Stimulated activated CD4-positive, alpha-beta T cell treated with anti-CD3 and anti-CD28 coated beads, Interleukin-4, amount 100 ng/mL, for 48 hours (primary cell): Measurements from ENCODE around the gene FOXM1.
A peak's percentile ranks its signal among the peaks of the same experiment; 100 is the strongest.

Source experiments
- DNase-seq, 2 donors: peaks; one replicate each; pipeline ENCODE4 v3.0.0-alpha.2; 2020; ENCODE audit warnings: low read depth in 2 of 2

Gene FOXM1, protein sequence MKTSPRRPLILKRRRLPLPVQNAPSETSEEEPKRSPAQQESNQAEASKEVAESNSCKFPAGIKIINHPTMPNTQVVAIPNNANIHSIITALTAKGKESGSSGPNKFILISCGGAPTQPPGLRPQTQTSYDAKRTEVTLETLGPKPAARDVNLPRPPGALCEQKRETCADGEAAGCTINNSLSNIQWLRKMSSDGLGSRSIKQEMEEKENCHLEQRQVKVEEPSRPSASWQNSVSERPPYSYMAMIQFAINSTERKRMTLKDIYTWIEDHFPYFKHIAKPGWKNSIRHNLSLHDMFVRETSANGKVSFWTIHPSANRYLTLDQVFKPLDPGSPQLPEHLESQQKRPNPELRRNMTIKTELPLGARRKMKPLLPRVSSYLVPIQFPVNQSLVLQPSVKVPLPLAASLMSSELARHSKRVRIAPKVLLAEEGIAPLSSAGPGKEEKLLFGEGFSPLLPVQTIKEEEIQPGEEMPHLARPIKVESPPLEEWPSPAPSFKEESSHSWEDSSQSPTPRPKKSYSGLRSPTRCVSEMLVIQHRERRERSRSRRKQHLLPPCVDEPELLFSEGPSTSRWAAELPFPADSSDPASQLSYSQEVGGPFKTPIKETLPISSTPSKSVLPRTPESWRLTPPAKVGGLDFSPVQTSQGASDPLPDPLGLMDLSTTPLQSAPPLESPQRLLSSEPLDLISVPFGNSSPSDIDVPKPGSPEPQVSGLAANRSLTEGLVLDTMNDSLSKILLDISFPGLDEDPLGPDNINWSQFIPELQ

GRCh38 chr12:2877047-2877952 is at the start of gene FOXM1, which contains the start of gene RHNO1:
TSS of gene FOXM1 (minus strand) at chr12:2877174. CDS start at chr12:2874478, 2,696 bp downstream.
TSS of gene RHNO1 (plus strand) at chr12:2877223. CDS start at chr12:2885367, 8,144 bp downstream.
- DNase-seq = peak; percentile 79 to 81

DNA sequence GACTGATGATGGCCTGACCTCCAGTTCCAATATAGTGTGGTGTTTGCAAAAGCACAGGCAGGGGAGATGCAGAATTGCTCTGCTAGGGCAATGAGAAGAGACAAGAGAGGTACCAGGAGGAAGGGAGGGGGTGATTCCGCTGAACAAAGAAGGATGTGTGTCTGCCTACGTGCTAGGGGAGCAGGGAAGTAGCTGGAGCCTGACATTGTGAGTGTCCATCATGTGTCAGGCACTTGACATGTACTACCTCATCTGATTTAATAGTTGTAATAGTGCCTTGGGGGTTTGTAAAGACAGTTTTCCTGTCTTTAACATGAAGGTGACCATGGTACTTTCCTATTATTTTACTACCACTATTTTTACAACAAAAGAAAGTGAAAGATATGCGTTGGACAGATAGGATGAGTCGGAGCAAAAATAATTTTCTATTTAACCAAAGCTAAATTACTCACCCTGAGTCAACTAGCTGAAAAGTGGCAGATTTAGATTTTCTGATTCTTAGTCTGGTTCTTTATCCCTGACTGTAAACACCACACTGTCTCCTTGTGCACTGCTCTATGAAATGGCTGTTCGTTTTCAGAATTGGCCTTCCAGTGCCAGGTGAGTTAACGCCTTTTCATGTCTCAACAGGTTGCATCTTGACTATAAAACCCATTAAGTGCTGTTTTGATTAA is 48.5 kb upstream of the FOXM1 start:
- no peak for DNase-seq

- DNase-seq = no peak
Observed at GRCh38 chr12:2924019-2924418, 47.0 kb upstream of the FOXM1 start.

- no peak for DNase-seq
Observed at GRCh38 chr12:2923057-2923456, 46.1 kb upstream of the FOXM1 start.

DNA sequence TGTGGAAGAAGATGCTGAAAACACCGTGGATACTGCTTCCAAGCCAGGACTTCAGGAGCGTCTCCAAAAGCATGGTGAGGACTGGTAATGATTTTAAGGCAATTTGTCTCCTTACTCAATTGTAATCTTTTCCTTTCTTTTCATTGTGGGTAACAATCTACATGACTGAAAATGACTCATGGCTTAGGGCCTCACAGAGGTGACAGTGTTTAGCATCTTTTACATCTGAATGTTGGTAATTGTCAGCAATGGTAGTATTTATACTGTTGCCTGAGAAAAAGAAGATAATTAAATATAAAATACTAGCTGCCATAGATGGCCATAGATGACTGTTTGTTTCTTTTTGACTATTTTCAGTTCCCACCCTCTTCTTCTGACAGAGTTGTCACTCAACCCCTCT is 45.4 kb upstream of the FOXM1 start:
- DNase-seq = no peak

- no peak for DNase-seq
Observed at GRCh38 chr12:2919249-2919648, 42.3 kb upstream of the FOXM1 start.

DNA sequence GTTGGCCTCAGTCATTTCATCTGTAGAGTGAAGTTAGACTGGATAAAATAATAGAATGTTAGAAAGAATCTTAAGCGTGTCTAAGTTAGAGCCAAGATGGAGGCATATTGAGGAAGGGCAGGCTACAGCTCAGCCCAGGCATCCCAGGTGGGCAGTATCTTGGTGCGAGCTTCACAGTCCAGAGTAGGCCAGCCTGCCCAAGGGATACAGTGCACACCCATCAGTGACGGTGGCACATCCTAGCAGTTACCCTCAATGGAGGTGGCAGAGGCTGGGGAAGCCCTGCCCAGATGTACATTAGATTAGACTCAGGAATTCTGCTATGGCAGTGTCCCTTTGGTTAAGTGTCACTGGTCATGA is 35.2 kb upstream of the FOXM1 start:
- DNase-seq = no peak

- DNase-seq = no peak
Observed at GRCh38 chr12:2904260-2904659, 27.3 kb upstream of the FOXM1 start.

DNA sequence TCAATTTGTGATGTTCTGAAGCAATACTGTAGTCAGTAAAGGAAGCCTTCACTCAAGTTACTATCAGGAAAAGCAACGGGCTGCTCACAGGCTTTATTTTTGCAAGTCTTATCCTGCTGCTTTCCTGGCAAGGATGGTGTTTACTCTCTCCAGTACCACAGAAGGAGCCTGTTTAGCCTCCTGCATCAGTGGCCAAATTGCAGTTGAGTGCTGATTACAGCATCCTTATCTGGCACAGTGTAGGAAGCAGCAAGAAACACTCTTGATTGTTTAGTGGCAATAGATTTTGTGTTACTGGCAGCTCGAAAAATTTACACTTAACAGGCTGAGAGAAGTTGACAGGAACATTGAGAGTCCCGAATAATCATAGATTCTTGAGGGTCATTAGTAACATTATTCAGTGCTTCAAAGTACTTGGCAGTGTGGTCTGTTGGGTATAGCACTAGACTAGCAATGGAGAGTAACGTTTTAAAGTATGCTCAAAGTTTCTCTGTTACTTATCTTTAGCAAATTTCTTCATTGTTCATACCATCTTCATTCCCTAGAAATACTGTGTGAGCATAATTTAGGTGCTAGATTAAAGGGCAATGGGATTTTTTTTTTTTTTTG is 25.4 kb upstream of the FOXM1 start:
- no peak for DNase-seq

- no peak for DNase-seq
Observed at GRCh38 chr12:2900642-2901041, 23.7 kb upstream of the FOXM1 start.

GRCh38 chr12:2897418-2897817 is 20.4 kb upstream of the FOXM1 start:
- no peak for DNase-seq

DNA sequence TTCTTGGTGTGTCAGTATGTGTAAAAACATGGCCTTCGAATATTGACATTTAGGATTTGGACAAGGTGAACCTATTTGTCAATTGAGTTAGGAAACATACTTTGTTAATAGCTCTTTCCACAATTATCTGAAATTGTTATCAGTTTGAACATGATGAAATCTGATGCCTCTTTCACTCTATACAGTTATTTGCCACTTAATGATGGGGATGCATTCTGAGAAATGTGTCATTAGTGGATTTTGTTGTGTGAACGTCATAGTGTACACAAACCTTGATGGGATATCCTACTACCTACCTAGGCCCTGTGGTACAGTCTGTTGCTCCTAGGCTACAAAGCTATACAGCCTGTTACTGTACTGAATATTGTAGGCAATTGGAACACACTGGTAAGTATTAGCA is 18.5 kb upstream of the FOXM1 start:
- no peak for DNase-seq

DNA sequence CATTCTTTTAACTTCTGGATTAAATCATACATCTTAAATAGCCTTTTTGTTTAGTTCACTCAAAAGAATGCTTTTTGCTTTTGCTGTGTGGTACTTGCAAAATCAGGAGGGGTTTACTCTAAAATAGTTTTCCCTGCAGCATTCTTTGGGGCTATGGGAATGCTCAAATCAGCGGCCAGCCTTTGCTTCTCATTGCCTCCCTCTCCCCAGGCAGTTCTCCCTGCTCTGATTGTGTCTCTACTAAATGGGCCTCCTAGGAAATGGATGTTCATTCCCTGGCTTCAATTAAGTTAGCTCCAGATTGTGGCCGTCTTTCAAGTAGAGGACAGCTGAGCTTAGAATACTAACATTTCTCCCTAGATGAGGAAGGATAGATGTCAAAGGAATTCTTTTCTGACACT is 18.1 kb upstream of the FOXM1 start:
- no peak for DNase-seq

DNA sequence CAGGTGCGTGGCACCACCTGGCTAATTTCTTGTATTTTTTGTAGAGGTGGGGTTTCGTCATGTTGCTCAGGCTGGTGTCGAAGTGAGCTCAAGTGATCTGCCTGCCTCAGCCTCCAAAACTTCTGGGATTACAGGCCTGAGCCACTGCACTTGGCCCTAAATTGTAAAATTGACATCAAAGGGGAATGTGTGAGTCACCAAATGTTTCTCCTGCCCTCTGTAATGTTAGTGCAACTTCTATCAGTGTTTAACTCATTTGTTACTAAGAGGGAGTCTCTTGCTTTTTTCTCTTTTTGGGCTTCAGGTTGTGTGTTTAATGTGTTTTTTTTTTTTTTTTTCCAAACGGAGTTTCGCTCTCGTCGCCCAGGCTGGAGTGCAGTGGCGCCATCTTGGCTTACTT is 16.0 kb upstream of the FOXM1 start:
- DNase-seq = no peak

DNA sequence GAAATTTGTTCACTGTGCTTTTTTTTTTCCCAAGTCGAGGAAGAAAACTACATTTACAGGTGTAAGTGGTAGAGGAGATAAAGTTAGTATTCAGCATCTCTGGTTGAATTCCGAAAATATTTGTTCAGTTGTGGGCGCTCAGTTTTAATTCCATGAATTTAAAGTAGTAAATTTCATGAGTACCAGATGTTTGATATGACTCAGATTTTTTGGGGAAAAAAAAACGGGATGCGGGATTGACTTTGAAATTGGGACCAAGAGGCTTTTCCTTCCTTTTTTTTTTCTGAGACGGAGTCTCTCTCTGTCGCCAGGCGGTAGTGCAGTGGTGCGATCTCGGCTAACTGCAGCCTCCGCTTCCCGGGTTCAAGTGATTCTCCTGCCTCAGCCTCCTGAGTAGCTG is 15.3 kb upstream of the FOXM1 start:
- DNase-seq = no peak

GRCh38 chr12:2891240-2892053 is 14.5 kb upstream of the FOXM1 start:
- peak; percentile 7 to 10 for DNase-seq

DNA sequence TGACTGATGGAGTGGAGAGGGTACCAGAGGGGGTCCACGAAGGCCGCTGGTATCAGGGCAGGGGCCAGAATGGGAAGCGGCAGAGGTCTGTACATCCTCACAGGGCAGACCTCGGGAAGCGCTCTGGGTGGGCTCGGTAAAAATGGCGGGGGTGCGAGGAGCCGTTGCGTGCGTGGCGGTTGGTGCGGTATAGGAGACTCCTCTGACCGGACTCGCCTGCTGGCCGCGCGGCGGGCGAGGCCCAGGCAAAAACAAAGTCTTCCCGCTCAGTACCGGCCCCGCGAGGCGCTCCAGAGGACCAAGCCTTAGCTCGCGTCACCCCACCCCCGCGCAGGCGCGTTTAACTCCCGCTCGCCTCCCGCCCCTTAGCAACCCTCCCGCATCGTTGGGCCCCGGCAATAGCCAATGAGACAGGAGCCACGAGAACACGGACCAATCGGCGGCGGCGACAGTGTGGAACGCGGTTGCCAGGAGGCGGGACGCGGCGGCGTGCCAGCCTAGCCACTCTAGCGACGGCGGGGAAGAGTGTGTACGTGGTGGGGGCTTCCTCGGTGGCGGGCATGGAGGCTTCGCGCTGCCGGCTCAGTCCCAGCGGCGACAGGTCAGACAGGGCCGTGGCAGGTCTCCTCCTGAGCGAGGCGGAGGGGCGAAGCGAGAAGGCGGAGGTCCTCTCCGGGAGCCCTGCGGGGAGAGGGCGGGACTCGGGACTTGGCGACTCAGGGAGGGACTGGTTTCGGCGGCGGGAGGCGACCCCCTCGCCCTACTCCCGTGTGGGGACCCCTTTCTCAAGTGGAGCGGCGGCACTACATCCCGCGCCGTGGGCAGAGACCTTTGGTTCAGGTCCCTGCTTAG is 13.6 kb upstream of the FOXM1 start, which contains the start of gene TULP3:
Gene TULP3, plus strand, starts transcription at position 504 of the 852 bp plus-strand sequence. Its CDS starts 57 bp downstream, at position 561.
- DNase-seq = peak; percentile 96 to 97

DNA sequence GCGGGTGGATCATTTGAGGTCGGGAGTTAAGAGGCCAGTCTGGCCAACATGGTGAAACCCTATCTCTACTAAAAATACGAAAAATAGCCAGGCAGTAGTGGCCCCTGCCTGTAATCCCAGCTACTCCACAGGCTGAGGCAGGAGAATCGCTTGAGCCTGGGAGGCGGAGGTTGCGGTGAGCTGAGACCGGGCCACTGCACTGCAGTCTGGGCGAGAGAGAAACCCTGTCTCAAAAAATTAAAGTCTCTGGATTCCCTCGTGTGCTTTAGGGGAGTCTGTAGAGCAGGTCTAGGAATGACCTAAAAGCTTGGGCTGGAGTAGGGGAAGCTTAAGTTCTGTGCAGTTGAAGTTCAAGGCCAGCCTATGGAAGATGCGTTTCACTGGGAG is 13.0 kb upstream of the FOXM1 start:
- no peak for DNase-seq
